Stimulated activated CD8-positive, alpha-beta memory T cell treated with anti-CD3 and anti-CD28 coated beads, Interleukin-12 subunit alpha, Interleukin-12 subunit beta, amount 100 ng/mL, for 24 hours (primary cell): Measurements from ENCODE around the gene RTN1.
"Not testable (repeated sequence)": the region's sequence is repeated elsewhere in the genome, so short reads cannot be mapped to it uniquely, and the experiment has no call there.

ENCODE experiments used
- DNase-seq: peaks from one replicate; pipeline ENCODE4 v3.0.0-alpha.2; 2020; ENCODE audit errors: extremely low read depth

The RTN1 gene

GRCh38 chr14:59705245-59705644 is 165.3 kb downstream of the RTN1 start:
- no peak for DNase-seq

- DNase-seq: no peak
Measured at GRCh38 chr14:59704054-59704645, 166.4 kb downstream of the RTN1 start.

- no peak for DNase-seq
Measured at GRCh38 chr14:59699442-59699841, 171.1 kb downstream of the RTN1 start.

- no peak for DNase-seq
Measured at GRCh38 chr14:59698793-59699192, 171.8 kb downstream of the RTN1 start.

- DNase-seq: no peak
Measured at GRCh38 chr14:59695198-59695597, 175.4 kb downstream of the RTN1 start.

GRCh38 chr14:59691266-59691665 is 179.3 kb downstream of the RTN1 start:
- no peak for DNase-seq

- no peak for DNase-seq
Measured at GRCh38 chr14:59690426-59690825, 180.2 kb downstream of the RTN1 start.

GRCh38 chr14:59688224-59689170 is 182.1 kb downstream of the RTN1 start:
- no peak for DNase-seq

- no peak for DNase-seq
Measured at GRCh38 chr14:59687663-59688062, 182.9 kb downstream of the RTN1 start.

- DNase-seq: no peak
Measured at GRCh38 chr14:59679872-59680271, 190.7 kb downstream of the RTN1 start.

GRCh38 chr14:59678352-59678751 is 192.2 kb downstream of the RTN1 start:
- DNase-seq: no peak

- no peak for DNase-seq
Measured at GRCh38 chr14:59677771-59678231, 192.8 kb downstream of the RTN1 start.

GRCh38 chr14:59675394-59675793 is 195.2 kb downstream of the RTN1 start:
- DNase-seq: no peak

- DNase-seq: no peak
Measured at GRCh38 chr14:59664741-59665140, 205.8 kb downstream of the RTN1 start.

GRCh38 chr14:59657769-59658168 is 212.8 kb downstream of the RTN1 start:
- no peak for DNase-seq

GRCh38 chr14:59656473-59656872 is 214.1 kb downstream of the RTN1 start:
- DNase-seq: no peak

- DNase-seq: not testable (repeated sequence)
Measured at GRCh38 chr14:59654131-59654530, 216.4 kb downstream of the RTN1 start.

- DNase-seq: not testable (repeated sequence)
Measured at GRCh38 chr14:59646832-59647231, 223.7 kb downstream of the RTN1 start.

- no peak for DNase-seq
Measured at GRCh38 chr14:59638885-59639284, 231.7 kb downstream of the RTN1 start.

GRCh38 chr14:59634617-59635016 is 236.0 kb downstream of the RTN1 start:
- DNase-seq: no peak

GRCh38 chr14:59633486-59633885 is 237.1 kb downstream of the RTN1 start:
- DNase-seq: no peak

- no peak for DNase-seq
Measured at GRCh38 chr14:59632381-59632780, 238.2 kb downstream of the RTN1 start.

GRCh38 chr14:59631237-59631636 is 239.3 kb downstream of the RTN1 start:
- DNase-seq: no peak
